ENCODE measurements around the gene C5orf63. TPM values are rescaled to one million over a fixed set of nuclear protein-coding genes. Genes with fewer than 3 reads are reported as not detected.
"Not testable (repeated sequence)": the region's sequence is repeated elsewhere in the genome, so short reads cannot be mapped to it uniquely, and the experiment has no call there.

Gene C5orf63
- 1 to 10 TPM in 3 of 4 donors, under 1 TPM in 1; 0.55 to 4.1 (median 2.6) TPM for total RNA-seq
- 10 to 100 TPM in 1 of 3 donors, 1 to 10 TPM in 2; 6.4 to 10.9 (median 7.8) TPM for polyA plus RNA-seq

DNA sequence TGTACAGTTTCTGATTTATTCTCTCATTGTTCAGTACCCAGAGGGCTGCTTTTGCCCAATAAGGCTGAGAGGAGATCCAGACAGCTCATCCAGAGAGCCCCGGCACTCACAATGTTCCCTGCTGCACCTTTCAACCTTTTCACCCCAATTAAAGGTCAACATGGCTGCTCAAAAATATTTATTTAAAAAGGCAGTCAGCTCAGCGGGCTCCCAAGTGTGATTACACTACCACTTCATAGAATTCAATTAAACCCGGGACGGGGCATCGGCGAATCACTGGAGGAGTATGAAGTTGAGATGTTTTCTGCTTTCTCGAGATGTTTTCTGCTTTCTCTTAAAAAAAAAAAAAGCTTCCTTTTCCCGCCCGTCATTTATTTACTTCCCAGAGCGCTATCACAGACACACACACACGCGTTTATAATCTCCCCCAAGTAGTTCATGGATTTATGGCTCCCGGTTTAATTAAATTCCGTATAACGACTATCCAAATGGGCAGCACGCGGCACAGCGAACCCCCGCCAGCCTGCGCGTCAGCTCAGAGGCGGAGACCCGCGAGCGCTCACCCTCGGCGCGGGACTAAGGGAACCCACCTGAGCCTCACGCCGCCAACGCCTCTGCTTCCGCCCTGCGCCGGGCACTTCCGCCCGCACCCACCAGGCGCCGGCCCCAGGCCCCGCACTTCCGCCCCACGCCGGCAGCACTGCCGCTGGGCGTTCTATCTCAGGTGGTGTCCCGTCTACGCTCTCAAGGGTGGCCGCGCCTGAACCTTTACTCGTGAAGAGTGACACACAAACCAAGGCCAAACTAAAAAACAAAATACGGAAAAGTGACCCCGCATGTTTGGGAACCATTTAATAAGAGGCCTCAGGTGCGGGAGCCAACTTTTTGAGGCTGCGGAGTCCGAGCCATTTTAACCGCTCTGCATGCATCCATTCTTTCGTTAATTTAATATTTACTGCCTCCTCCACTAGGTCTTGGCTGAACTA, at the start of gene C5orf63:
Gene C5orf63 (minus strand): TSS at position 642 of the 986 bp plus-strand sequence. CDS start 14,507 bp downstream, outside the sequence.
- peak; percentile 68 for DNase-seq
- Histone ChIP-seq H3K27me3 (no peaks in the 10 kb centered on the region), H3K36me3 (no peaks in the 10 kb centered on the region), H3K4me3 (peak within 1 kb of the TSS; percentile 43 to 64 (median 56)), H3K4me1 (peaks cover 0 to 5% (median 0%) of the 10 kb centered on the region in 4 donors), H3K9me3 (no peaks in the 10 kb centered on the region), H3K27ac (peak within 1 kb of the TSS; percentile 32 to 64 (median 40))
- TF ChIP-seq CTCF (IDR thresholded peaks at IDR 0.05) (peak; percentile 19 to 54 (median 30)), EP300 (IDR thresholded peaks at IDR 0.05) (no peak), POLR2AphosphoS5 (IDR thresholded peaks at IDR 0.05) (peak in 1 of 4 donors; percentile 32)
- intact Hi-C loops (cut with DNase I), result no loop called here
- WGBS, 2 donors, result 17 to 26% methylated on average over 56 of the region's 56 CpGs

DNA sequence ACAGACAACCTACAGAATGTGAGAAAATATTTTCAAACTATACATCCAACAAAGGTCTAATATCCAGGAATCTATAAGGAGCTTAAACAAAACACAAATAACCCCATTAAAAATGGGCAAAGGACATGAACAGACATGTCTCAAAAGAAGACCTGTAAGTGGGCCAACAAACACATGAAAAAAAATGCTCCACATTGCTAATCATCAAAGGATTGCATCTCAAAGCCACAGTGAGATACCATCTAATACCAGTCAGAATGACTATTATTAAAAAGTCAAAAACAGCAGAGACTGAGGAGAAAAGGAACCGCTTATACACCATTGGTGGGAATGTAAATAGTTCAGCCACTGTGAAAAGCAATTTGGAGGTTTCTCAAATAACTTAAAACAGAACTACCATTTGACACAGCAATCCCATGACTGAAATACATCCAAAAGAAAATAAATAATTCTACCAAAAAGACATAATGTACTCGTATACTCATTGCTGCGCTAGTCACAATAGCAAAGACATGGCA, 39.1 kb upstream of the C5orf63 start:
- intact Hi-C loops (cut with DNase I), result no loop called here
- no peak overlapping the region for H3K27ac ChIP-seq
- no peaks in the 10 kb centered on the region for H3K27me3 ChIP-seq
- no peak overlapping the region for H3K4me3 ChIP-seq
- no peaks in the 10 kb centered on the region for H3K4me1 ChIP-seq
- no peaks in the 10 kb centered on the region for H3K9me3 ChIP-seq
- DNase-seq, result no peak
- no peaks in the 10 kb centered on the region for H3K36me3 ChIP-seq
- 95 to 97% methylated on average over 3 of the region's 3 CpGs for WGBS, 2 donors
- no peak for TF ChIP-seq POLR2A (IDR thresholded peaks at IDR 0.05)
- TF ChIP-seq EP300 (IDR thresholded peaks at IDR 0.05), result no peak

DNA sequence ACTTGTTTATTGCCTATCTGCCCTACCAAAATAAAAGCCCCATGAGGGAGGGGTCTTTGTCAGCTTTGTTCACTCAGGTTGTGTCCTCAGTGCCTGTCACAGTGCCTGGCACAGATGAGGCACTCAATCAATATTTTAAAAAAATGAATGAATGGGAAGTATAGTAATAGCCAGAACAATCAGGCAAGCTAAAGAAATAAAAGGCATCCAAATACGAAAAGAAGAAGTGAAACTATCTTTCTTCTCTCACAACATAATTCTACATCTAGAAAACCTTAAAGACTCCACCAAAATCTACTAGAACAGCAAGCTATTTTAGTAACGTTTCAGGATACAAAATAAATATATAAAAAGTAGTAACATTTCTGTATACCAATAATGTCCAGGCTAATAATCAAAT, 37.8 kb upstream of the C5orf63 start:
- DNase-seq, result no peak
- intact Hi-C loops (cut with DNase I), result no loop called here

DNA sequence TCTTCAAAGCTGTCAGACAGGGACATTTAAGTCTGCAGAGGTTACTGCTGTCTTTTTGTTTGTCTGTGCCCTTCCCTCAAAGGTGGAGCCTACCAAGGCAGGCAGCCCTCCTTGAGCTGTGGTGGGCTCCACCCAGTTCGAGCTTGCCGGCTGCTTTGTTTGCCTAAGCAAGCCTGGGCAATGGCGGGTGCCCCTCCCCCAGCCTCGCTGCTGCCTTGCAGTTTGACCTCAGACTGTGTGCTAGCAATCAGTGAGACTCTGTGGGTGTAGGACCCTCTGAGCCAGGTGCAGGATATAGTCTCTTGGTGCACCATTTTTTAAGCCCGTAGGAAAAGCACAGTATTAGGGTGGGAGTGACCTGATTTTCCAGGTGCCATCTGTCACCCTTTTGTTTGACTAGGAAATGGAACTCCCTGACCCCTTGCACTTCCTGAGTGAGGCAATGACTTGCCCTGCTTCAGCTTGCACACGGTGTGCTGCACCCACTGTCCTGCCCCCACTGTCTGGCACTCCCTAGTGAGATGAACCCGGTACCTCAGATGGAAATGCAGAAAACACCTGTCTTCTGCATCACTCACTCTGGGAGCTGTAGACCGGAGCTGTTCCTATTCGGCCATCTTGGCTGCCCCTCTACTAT, 35.4 kb upstream of the C5orf63 start:
- H3K4me1 ChIP-seq; DNase-seq; intact Hi-C loops (cut with DNase I); H3K36me3 ChIP-seq; H3K27me3 ChIP-seq; H3K4me3 ChIP-seq; H3K9me3 ChIP-seq; H3K27ac ChIP-seq: not testable (repeated sequence)
- 43 to 75% methylated on average over 9 of the region's 9 CpGs for WGBS, 2 donors

More for the DNA sequence above, 37.8 kb upstream of the C5orf63 start:
- WGBS, 2 donors, result 54 to 80% methylated on average over 2 of the region's 2 CpGs
- Histone ChIP-seq H3K27me3 (no peaks in the 10 kb centered on the region), H3K4me1 (no peaks in the 10 kb centered on the region), H3K27ac (no peak overlapping the region), H3K36me3 (no peaks in the 10 kb centered on the region), H3K9me3 (no peaks in the 10 kb centered on the region), H3K4me3 (no peak overlapping the region)
- TF ChIP-seq POLR2A (IDR thresholded peaks at IDR 0.05), result no peak
- no peak for TF ChIP-seq EP300 (IDR thresholded peaks at IDR 0.05)
- TF ChIP-seq POLR2AphosphoS5 (IDR thresholded peaks at IDR 0.05), result no peak
- TF ChIP-seq CTCF (IDR thresholded peaks at IDR 0.05), result no peak

DNA sequence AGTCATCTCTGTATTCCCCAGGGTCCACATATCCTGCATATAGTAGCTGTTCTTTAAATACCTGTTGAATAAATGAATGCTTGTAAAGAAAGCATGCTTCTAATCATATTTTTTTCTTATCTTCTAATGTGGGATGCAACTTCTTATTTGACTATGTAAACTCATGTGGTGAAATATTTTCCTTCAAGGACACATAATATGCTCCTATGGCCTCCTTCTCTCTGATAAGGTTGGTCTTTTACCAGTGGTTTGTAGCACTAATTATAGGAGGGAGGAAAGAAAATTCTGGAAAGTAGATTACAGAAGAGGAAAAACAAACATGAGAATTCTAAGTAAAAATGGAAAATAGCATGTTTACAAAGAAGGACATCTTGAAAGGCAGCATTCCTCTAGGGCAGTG, 28.6 kb upstream of the C5orf63 start:
- Histone ChIP-seq H3K4me1 (no peaks in the 10 kb centered on the region), H3K27me3 (no peaks in the 10 kb centered on the region), H3K4me3 (no peak overlapping the region), H3K27ac (no peak overlapping the region), H3K9me3 (peaks cover 0 to 3% (median 0%) of the 10 kb centered on the region in 4 donors), H3K36me3 (no peaks in the 10 kb centered on the region)
- no peak for DNase-seq
- no peak for TF ChIP-seq POLR2A (IDR thresholded peaks at IDR 0.05)
- intact Hi-C loops (cut with DNase I), result no loop called here

DNA sequence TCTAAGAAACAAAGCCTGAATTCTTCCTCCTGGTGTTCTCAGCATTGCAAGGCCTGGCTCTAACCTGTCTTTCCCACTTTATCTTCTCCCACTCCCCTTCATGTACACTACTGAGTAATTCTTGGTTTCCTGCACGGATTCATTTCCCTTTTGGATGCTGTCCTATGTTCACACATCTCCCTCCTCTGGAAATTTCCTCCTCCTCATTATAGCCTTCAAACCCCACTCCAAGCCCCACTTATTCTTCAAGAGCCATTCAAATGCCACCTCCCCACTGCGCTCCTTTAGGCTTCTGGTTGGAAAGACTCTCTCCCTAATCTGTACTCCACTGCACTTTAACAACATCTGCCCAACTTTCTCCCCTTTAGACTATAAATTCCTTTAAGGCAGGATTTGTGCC, 28.2 kb upstream of the C5orf63 start:
- H3K4me1 ChIP-seq, result no peaks in the 10 kb centered on the region
- H3K36me3 ChIP-seq, result no peaks in the 10 kb centered on the region
- DNase-seq, result no peak
- no peak overlapping the region for H3K27ac ChIP-seq
- intact Hi-C loops (cut with DNase I), result no loop called here
- TF ChIP-seq CTCF (IDR thresholded peaks at IDR 0.05) (no peak), EP300 (IDR thresholded peaks at IDR 0.05) (no peak), POLR2A (IDR thresholded peaks at IDR 0.05) (no peak), POLR2AphosphoS5 (IDR thresholded peaks at IDR 0.05) (no peak)
- H3K9me3 ChIP-seq, result peaks cover 0 to 3% (median 0%) of the 10 kb centered on the region in 4 donors
- 73 to 76% methylated on average over 2 of the region's 2 CpGs for WGBS, 2 donors
- no peak overlapping the region for H3K4me3 ChIP-seq
- H3K27me3 ChIP-seq, result no peaks in the 10 kb centered on the region
